CD8-positive, alpha-beta memory T cell (primary cell): ENCODE results near the gene CACNB1. TPM values are rescaled to one million over a fixed set of nuclear protein-coding genes. Genes with fewer than 3 reads are reported as not detected.

Experiments used
- CTCF ChIA-PET: fragments of 350-600 bp; sonication (Branson Sonifier 250); formaldehyde crosslinking; loops from one replicate; lab custom pipeline; 2021; ENCODE audit warnings: antibody characterized with exemption; lab: Charles Lee
- POLR2A ChIA-PET: fragments of 350-600 bp; sonication (Branson Sonifier 250); formaldehyde crosslinking; loops from one replicate; lab custom pipeline; 2021; ENCODE audit warnings: antibody characterized with exemption; lab: Charles Lee
- DNase-seq, 5 donors: peaks; one replicate each; pipeline versions ENCODE4 v3.0.0 to v3.0.0-alpha.2; 2020 to 2022; ENCODE audit warnings: mixed read lengths in 1 of 5
- H3K27ac ChIP-seq: one replicate; pipeline ENCODE4 v1.7.0; 2013; ENCODE audit warnings: low read depth, mild to moderate bottlenecking, low read length, moderate library complexity
- H3K27me3 ChIP-seq: 2 replicates; pipeline ENCODE4 v1.7.0; 2013; ENCODE audit warnings: low read length, mild to moderate bottlenecking; ENCODE audit not compliant: insufficient read depth, poor library complexity, severe bottlenecking
- H3K36me3 ChIP-seq: 2 replicates; pipeline ENCODE4 v1.7.0; 2013; ENCODE audit warnings: mild to moderate bottlenecking, low read length, moderate library complexity; ENCODE audit not compliant: insufficient read depth
- H3K4me1 ChIP-seq: 2 replicates; pipeline ENCODE4 v1.7.0; 2013; ENCODE audit warnings: mild to moderate bottlenecking, low read length, moderate library complexity; ENCODE audit not compliant: insufficient read depth
- H3K4me3 ChIP-seq: 2 replicates; pipeline ENCODE4 v1.7.0; 2013; ENCODE audit warnings: mild to moderate bottlenecking, low read length
- H3K9me3 ChIP-seq: 2 replicates; pipeline ENCODE4 v1.7.0; 2013; ENCODE audit warnings: mild to moderate bottlenecking, low read length
- H3K27ac Mint-ChIP-seq, 8 donors: one replicate each; pipeline ENCODE4 v1.8.0; 2020 to 2021; ENCODE audit warnings: mixed read lengths in 8 of 8, mild to moderate bottlenecking in 6 of 8, inconsistent platforms in 3 of 8, moderate library complexity in 3 of 8
- H3K27me3 Mint-ChIP-seq, 2 donors: one replicate each; pipeline ENCODE4 v1.8.0; 2020 to 2021; ENCODE audit warnings: mixed read lengths in 2 of 2, mild to moderate bottlenecking in 1 of 2, moderate library complexity in 1 of 2
- H3K36me3 Mint-ChIP-seq, 3 donors: one replicate each; pipeline ENCODE4 v1.8.0; 2020 to 2021; ENCODE audit warnings: mixed read lengths in 3 of 3, inconsistent platforms in 1 of 3, mild to moderate bottlenecking in 1 of 3
- H3K4me1 Mint-ChIP-seq, 3 donors: one replicate each; pipeline ENCODE4 v1.8.0; 2020 to 2021; ENCODE audit warnings: mixed read lengths in 3 of 3, inconsistent platforms in 1 of 3, mild to moderate bottlenecking in 1 of 3
- H3K4me3 Mint-ChIP-seq, 7 donors: one replicate each; pipeline ENCODE4 v1.8.0; 2020 to 2021; ENCODE audit warnings: mixed read lengths in 7 of 7, mild to moderate bottlenecking in 6 of 7, moderate library complexity in 4 of 7, inconsistent platforms in 2 of 7
- H3K9me3 Mint-ChIP-seq, 5 donors: one replicate each; pipeline ENCODE4 v1.8.0; 2020 to 2022; ENCODE audit warnings: mixed read lengths in 5 of 5, mild to moderate bottlenecking in 3 of 5, moderate library complexity in 2 of 5, inconsistent platforms in 1 of 5
- polyA plus RNA-seq: library from polyadenylated mRNA; unstranded; fragments of 300-500 nt; fragmentation: Illumina TruSeq; gene quantifications from one replicate; pipeline ENCODE4 v1.2.3, GENCODE V29; 2021
- total RNA-seq, 2 experiments: library from RNA; stranded (reverse); gene quantifications; one replicate each; pipeline ENCODE4 v1.2.3, GENCODE V29; 2021

CACNB1 gene
- total and polyA plus RNA-seq, 3 experiments from 2014 or later, result 2.7 to 12.3 (median 10.6) TPM

GRCh38 chr17:39219647-39220154 is 22.2 kb upstream of the CACNB1 start:
- Mint-ChIP-seq H3K36me3 (no peaks in the 10 kb centered on the region), H3K9me3 (peaks cover 0 to 2% (median 0%) of the 10 kb centered on the region in 5 donors), H3K4me1 (peaks cover 0 to 12% (median 5%) of the 10 kb centered on the region in 3 donors), H3K27ac (no peak overlapping the region), H3K27me3 (peaks cover 20 to 31% of the 10 kb centered on the region in 2 donors), H3K4me3 (no peak overlapping the region)
- CTCF ChIA-PET, result interaction anchor here (1.2 to 1.8 kb wide), 4 partner anchors 13 to 45 kb away, joined by 3 to 8 read pairs (median 4); no protein-coding TSS in a partner anchor
- Histone ChIP-seq H3K27ac (no peak overlapping the region), H3K9me3 (no peaks in the 10 kb centered on the region), H3K4me3 (no peak overlapping the region), H3K27me3 (peaks cover 5% of the 10 kb centered on the region), H3K36me3 (no peaks in the 10 kb centered on the region), H3K4me1 (no peaks in the 10 kb centered on the region)
- POLR2A ChIA-PET, result no interaction called here
- no peak for DNase-seq

GRCh38 chr17:39218906-39219305 is 21.4 kb upstream of the CACNB1 start:
- Histone ChIP-seq H3K27ac (no peak overlapping the region), H3K9me3 (no peaks in the 10 kb centered on the region), H3K36me3 (no peaks in the 10 kb centered on the region), H3K27me3 (peaks cover 2% of the 10 kb centered on the region), H3K4me3 (no peak overlapping the region), H3K4me1 (no peaks in the 10 kb centered on the region)
- Mint-ChIP-seq H3K4me3 (peak overlapping the region in 1 of 7 donors; percentile 43), H3K27ac (peak overlapping the region in 3 of 8 donors; percentile 18 to 91 (median 55)), H3K27me3 (peaks cover 16 to 28% of the 10 kb centered on the region in 2 donors), H3K9me3 (peaks cover 0 to 2% (median 0%) of the 10 kb centered on the region in 5 donors), H3K4me1 (peaks cover 0 to 7% (median 3%) of the 10 kb centered on the region in 3 donors), H3K36me3 (no peaks in the 10 kb centered on the region)
- DNase-seq, result no peak
- CTCF ChIA-PET, result interaction anchor here (1.2 to 1.8 kb wide), 4 partner anchors 13 to 44 kb away, joined by 3 to 8 read pairs (median 4); no protein-coding TSS in a partner anchor
- POLR2A ChIA-PET, result no interaction called here

- ChIA-PET CTCF (interaction anchor here (0.8 to 3.5 kb wide), 4 partner anchors 9 to 20 kb away, joined by 3 to 14 read pairs (median 6); no protein-coding TSS in a partner anchor), POLR2A (interaction anchor here (0.5 to 0.8 kb wide), 2 partner anchors 9 to 611 kb away, joined by 3 to 4 read pairs; no protein-coding TSS in a partner anchor)
- no peaks in the 10 kb centered on the region for H3K27me3 ChIP-seq
- H3K4me3 ChIP-seq, result no peak overlapping the region
- no peaks in the 10 kb centered on the region for H3K4me1 ChIP-seq
- H3K27ac ChIP-seq, result no peak overlapping the region
- Mint-ChIP-seq H3K27ac (no peak overlapping the region), H3K27me3 (peaks cover 12 to 23% of the 10 kb centered on the region in 2 donors), H3K4me3 (peak overlapping the region in 5 of 7 donors; percentile 28 to 45 (median 40)), H3K36me3 (no peaks in the 10 kb centered on the region), H3K9me3 (peaks cover 0 to 2% (median 0%) of the 10 kb centered on the region in 5 donors), H3K4me1 (peaks cover 0 to 4% (median 0%) of the 10 kb centered on the region in 3 donors)
- no peaks in the 10 kb centered on the region for H3K9me3 ChIP-seq
- no peaks in the 10 kb centered on the region for H3K36me3 ChIP-seq
- no peak for DNase-seq
These were observed 20.4 kb upstream of the CACNB1 start for GRCh38 chr17:39217734-39218369.

GRCh38 chr17:39213852-39214251 is 16.4 kb upstream of the CACNB1 start:
- no peak overlapping the region for H3K27ac ChIP-seq
- no peak for DNase-seq
- H3K4me3 ChIP-seq, result no peak overlapping the region
- no peak overlapping the region for H3K27ac Mint-ChIP-seq
- POLR2A ChIA-PET, result no interaction called here
- H3K4me3 Mint-ChIP-seq, result no peak overlapping the region
- H3K4me1 ChIP-seq, result peaks cover 15% of the 10 kb centered on the region
- peaks cover 2 to 25% of the 10 kb centered on the region in 2 donors for H3K27me3 Mint-ChIP-seq
- H3K4me1 Mint-ChIP-seq, result peaks cover 6 to 23% (median 12%) of the 10 kb centered on the region in 3 donors
- H3K36me3 ChIP-seq, result no peaks in the 10 kb centered on the region
- CTCF ChIA-PET, result interaction anchor here (1.8 to 1.9 kb wide), 2 partner anchors 18 kb away, joined by 5 to 7 read pairs; no protein-coding TSS in a partner anchor
- H3K9me3 Mint-ChIP-seq, result no peaks in the 10 kb centered on the region
- H3K9me3 ChIP-seq, result no peaks in the 10 kb centered on the region
- peaks cover 4% of the 10 kb centered on the region for H3K27me3 ChIP-seq
- no peaks in the 10 kb centered on the region for H3K36me3 Mint-ChIP-seq

- CTCF ChIA-PET, result interaction anchor here (1.3 to 1.8 kb wide), 2 partner anchors 19 to 31 kb away, joined by 3 to 7 read pairs; no protein-coding TSS in a partner anchor
- Histone ChIP-seq H3K4me3 (no peak overlapping the region), H3K36me3 (no peaks in the 10 kb centered on the region), H3K27ac (no peak overlapping the region), H3K27me3 (peaks cover 4% of the 10 kb centered on the region), H3K9me3 (no peaks in the 10 kb centered on the region), H3K4me1 (peaks cover 20% of the 10 kb centered on the region)
- Mint-ChIP-seq H3K27me3 (peaks cover 2 to 25% of the 10 kb centered on the region in 2 donors), H3K9me3 (no peaks in the 10 kb centered on the region), H3K4me1 (peaks cover 6 to 28% (median 16%) of the 10 kb centered on the region in 3 donors), H3K36me3 (no peaks in the 10 kb centered on the region), H3K27ac (peak overlapping the region in 3 of 8 donors; percentile 8 to 83 (median 66)), H3K4me3 (peak overlapping the region in 1 of 7 donors; percentile 43)
- DNase-seq, result no peak
- POLR2A ChIA-PET, result no interaction called here
These were observed 15.5 kb upstream of the CACNB1 start for GRCh38 chr17:39212841-39213480.

GRCh38 chr17:39212195-39212810 is 14.8 kb upstream of the CACNB1 start:
- DNase-seq, result no peak
- H3K4me1 Mint-ChIP-seq, result peaks cover 7 to 29% (median 16%) of the 10 kb centered on the region in 3 donors
- Histone ChIP-seq H3K9me3 (no peaks in the 10 kb centered on the region), H3K4me1 (peaks cover 21% of the 10 kb centered on the region), H3K36me3 (no peaks in the 10 kb centered on the region), H3K4me3 (no peak overlapping the region), H3K27ac (no peak overlapping the region), H3K27me3 (peaks cover 4% of the 10 kb centered on the region)
- H3K27ac Mint-ChIP-seq, result peak overlapping the region in 2 of 8 donors; percentile 26 to 66
- no peak overlapping the region for H3K4me3 Mint-ChIP-seq
- H3K27me3 Mint-ChIP-seq, result peaks cover 2 to 25% of the 10 kb centered on the region in 2 donors
- no peaks in the 10 kb centered on the region for H3K36me3 Mint-ChIP-seq
- ChIA-PET POLR2A (no interaction called here), CTCF (interaction anchor here (0.6 to 1.8 kb wide), 3 partner anchors 20 to 32 kb away, joined by 3 to 7 read pairs (median 3); no protein-coding TSS in a partner anchor)
- no peaks in the 10 kb centered on the region for H3K9me3 Mint-ChIP-seq

- H3K27ac ChIP-seq, result no peak overlapping the region
- H3K4me3 ChIP-seq, result peak overlapping the region; percentile 28
- no peak for DNase-seq
- peak overlapping the region; percentile 30 to 85 (median 63) for H3K4me3 Mint-ChIP-seq
- H3K27ac Mint-ChIP-seq, result peak overlapping the region in 4 of 8 donors; percentile 24 to 79 (median 48)
- peaks cover 1 to 7% of the 10 kb centered on the region in 2 donors for H3K27me3 Mint-ChIP-seq
- peaks cover 25% of the 10 kb centered on the region for H3K4me1 ChIP-seq
- no peaks in the 10 kb centered on the region for H3K9me3 ChIP-seq
- peaks cover 0 to 5% (median 0%) of the 10 kb centered on the region in 3 donors for H3K36me3 Mint-ChIP-seq
- H3K9me3 Mint-ChIP-seq, result no peaks in the 10 kb centered on the region
- ChIA-PET CTCF (interaction anchor here (1.4 to 9.3 kb wide), 4 partner anchors 10 to 30 kb away, joined by 4 to 272 read pairs (median 28); partner anchors contain the start of gene RPL19), POLR2A (interaction anchor here (0.8 to 1.6 kb wide), 3 partner anchors 8 to 28 kb away, joined by 3 to 7 read pairs (median 4); partner anchors contain the start of gene RPL19)
- H3K36me3 ChIP-seq, result peaks cover 2% of the 10 kb centered on the region
- H3K27me3 ChIP-seq, result peaks cover 4% of the 10 kb centered on the region
- H3K4me1 Mint-ChIP-seq, result peaks cover 13 to 35% (median 20%) of the 10 kb centered on the region in 3 donors
These were observed 12.6 kb upstream of the CACNB1 start for GRCh38 chr17:39210093-39210434.
